RWPE2 (cell line): ENCODE data around the gene SV2C.
"Not testable (repeated sequence)": the region's sequence is repeated elsewhere in the genome, so short reads cannot be mapped to it uniquely, and the experiment has no call there.

ENCODE experiments used
- ATAC-seq: fragments of 200-7000 bp; cut with Tn5 transposase; 3 replicates; pipeline ENCODE4 v1.9.1; 2021; ENCODE audit warnings: low read depth
- DNase-seq: peaks from one replicate; pipeline ENCODE4 v3.0.0-alpha.2; 2020; ENCODE audit warnings: low spot score
- H3K27ac ChIP-seq: fragments of 450-650 bp; 2 replicates; pipeline ENCODE4 v1.5.1; 2017; ENCODE audit warnings: mild to moderate bottlenecking; ENCODE audit not compliant: poor library complexity, severe bottlenecking
- H3K27me3 ChIP-seq: fragments of 250-450 bp; sonication (Bioruptor Pico); 2 replicates; pipeline ENCODE4 v1.5.1; 2021; ENCODE audit warnings: mild to moderate bottlenecking, moderate library complexity; ENCODE audit not compliant: insufficient read depth, poor library complexity, severe bottlenecking
- H3K36me3 ChIP-seq: fragments of 250-450 bp; sonication (Bioruptor Pico); 2 replicates; pipeline ENCODE4 v1.5.1; 2020; ENCODE audit warnings: low read depth, mild to moderate bottlenecking, moderate library complexity
- H3K4me1 ChIP-seq: fragments of 250-450 bp; sonication (Bioruptor Pico); 2 replicates; pipeline ENCODE4 v1.5.1; 2021; ENCODE audit warnings: mild to moderate bottlenecking, moderate library complexity; ENCODE audit not compliant: insufficient read depth, poor library complexity, severe bottlenecking
- H3K4me3 ChIP-seq: fragments of 250-450 bp; sonication (Bioruptor Pico); 2 replicates; pipeline ENCODE4 v1.5.1; 2021; ENCODE audit warnings: mild to moderate bottlenecking, moderate library complexity; ENCODE audit not compliant: severe bottlenecking
- H3K9me3 ChIP-seq: fragments of 250-450 bp; sonication (Bioruptor Pico); 2 replicates; pipeline ENCODE4 v1.5.1; 2021; ENCODE audit warnings: mild to moderate bottlenecking, moderate library complexity; ENCODE audit not compliant: severe bottlenecking
- TF ChIP-seq, protein P1 (sequence below): fragments of 450-650 bp; IDR thresholded peaks from one replicate; pipeline ENCODE4 v1.5.1; 2017; ENCODE audit warnings: mild to moderate bottlenecking, moderate library complexity; ENCODE audit not compliant: poor library complexity, severe bottlenecking

Gene SV2C, protein sequence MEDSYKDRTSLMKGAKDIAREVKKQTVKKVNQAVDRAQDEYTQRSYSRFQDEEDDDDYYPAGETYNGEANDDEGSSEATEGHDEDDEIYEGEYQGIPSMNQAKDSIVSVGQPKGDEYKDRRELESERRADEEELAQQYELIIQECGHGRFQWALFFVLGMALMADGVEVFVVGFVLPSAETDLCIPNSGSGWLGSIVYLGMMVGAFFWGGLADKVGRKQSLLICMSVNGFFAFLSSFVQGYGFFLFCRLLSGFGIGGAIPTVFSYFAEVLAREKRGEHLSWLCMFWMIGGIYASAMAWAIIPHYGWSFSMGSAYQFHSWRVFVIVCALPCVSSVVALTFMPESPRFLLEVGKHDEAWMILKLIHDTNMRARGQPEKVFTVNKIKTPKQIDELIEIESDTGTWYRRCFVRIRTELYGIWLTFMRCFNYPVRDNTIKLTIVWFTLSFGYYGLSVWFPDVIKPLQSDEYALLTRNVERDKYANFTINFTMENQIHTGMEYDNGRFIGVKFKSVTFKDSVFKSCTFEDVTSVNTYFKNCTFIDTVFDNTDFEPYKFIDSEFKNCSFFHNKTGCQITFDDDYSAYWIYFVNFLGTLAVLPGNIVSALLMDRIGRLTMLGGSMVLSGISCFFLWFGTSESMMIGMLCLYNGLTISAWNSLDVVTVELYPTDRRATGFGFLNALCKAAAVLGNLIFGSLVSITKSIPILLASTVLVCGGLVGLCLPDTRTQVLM

DNA sequence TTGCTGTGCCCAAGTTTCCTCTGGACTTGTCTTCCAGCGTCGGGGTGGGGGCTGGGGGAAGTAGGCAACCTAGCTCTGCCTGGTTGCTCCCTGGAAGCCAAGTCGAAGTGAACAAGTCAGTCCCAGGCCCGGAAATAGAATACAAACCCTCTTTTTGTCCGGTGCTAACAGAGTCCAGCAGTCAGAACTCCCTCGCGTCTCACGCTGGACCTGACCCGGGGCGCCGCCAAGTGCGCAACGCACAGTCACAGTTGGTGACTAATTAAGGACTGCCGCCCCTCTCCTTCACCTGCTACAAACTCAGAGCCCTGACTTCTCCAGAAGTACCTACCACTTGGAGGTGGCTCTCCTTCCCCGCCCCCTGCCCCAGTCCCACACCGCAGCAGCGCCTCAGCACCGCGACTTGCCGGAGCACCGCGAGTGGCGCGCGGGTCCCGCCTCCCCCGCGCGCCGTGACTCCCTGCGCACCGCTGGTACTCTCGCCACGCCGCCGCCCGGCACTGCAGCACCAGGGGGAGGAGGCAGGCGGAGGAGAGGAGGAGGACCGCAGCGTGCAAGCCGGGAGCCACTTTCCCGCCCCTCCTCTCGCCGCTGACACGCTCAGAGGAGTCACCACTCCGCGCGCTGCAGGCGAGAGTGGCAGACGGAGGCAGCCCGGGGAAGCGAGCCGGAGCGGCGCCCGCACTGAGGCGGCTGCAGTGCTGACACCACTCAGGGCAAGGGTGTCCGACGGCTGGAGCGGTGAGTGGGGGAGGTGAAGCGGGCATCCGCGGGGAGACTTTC lies at the start of gene SV2C:
TSS of gene SV2C (plus strand) at position 612 of the 783 bp plus-strand sequence. CDS start 48,368 bp downstream, outside the sequence.
- Histone ChIP-seq H3K9me3 (no peaks in the 10 kb centered on the region), H3K4me1 (no peaks in the 10 kb centered on the region), H3K4me3 (no peak within 1 kb of the TSS), H3K36me3 (no peaks in the 10 kb centered on the region), H3K27ac (no peak within 1 kb of the TSS), H3K27me3 (peaks cover 90% of the 10 kb centered on the region)
- no peak for DNase-seq
- TF ChIP-seq, protein P1, sequence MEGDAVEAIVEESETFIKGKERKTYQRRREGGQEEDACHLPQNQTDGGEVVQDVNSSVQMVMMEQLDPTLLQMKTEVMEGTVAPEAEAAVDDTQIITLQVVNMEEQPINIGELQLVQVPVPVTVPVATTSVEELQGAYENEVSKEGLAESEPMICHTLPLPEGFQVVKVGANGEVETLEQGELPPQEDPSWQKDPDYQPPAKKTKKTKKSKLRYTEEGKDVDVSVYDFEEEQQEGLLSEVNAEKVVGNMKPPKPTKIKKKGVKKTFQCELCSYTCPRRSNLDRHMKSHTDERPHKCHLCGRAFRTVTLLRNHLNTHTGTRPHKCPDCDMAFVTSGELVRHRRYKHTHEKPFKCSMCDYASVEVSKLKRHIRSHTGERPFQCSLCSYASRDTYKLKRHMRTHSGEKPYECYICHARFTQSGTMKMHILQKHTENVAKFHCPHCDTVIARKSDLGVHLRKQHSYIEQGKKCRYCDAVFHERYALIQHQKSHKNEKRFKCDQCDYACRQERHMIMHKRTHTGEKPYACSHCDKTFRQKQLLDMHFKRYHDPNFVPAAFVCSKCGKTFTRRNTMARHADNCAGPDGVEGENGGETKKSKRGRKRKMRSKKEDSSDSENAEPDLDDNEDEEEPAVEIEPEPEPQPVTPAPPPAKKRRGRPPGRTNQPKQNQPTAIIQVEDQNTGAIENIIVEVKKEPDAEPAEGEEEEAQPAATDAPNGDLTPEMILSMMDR = no peak
- ATAC-seq = peak; percentile 53

DNA sequence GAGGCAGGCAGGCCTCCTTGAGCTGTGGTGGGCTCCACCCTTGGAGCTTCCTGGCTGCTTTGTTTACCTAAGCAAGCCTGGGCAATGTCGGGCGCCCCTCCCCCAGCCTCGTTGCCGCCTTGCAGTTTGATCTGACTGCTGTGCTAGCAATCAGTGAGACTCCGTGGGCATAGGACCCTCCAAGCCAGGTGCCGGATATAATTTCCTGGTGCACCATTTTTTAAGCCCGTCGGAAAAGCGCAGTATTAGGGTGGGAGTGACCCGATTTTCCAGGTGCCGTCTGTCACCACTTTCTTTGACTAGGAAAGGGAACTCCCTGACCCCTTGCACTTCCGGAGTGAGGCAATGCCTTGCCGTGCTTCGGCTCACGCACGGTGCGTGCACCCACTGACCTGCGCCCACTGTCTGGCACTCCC lies 45.4 kb upstream of the SV2C start:
- not testable (repeated sequence) for H3K9me3 ChIP-seq, H3K27ac ChIP-seq, DNase-seq, H3K36me3 ChIP-seq, H3K4me3 ChIP-seq, H3K4me1 ChIP-seq, ATAC-seq, H3K27me3 ChIP-seq

DNA sequence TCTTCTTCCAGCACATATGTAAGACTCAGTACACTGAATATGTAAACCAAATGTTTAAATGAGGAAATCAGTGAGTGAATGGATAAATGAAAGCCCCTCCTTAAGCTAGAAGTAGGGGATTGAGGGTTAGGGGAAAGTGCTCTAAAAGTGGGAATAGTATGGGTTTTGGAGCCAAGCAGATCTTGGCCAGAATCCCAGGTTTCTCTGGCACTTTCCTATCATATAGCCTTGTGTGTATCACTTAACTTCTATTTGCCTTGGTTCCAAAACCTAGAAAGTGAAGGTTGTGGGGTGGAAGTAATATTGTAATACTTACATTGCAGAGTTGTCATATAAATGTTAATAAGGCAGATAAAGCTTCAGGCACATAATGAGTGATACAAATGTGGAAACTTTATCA lies 45.0 kb upstream of the SV2C start:
- Histone ChIP-seq H3K27me3 (no peaks in the 10 kb centered on the region), H3K4me1 (no peaks in the 10 kb centered on the region), H3K36me3 (no peaks in the 10 kb centered on the region), H3K9me3 (no peaks in the 10 kb centered on the region), H3K4me3 (no peak overlapping the region), H3K27ac (no peak overlapping the region)
- DNase-seq (no peak), ATAC-seq (no peak)
- TF ChIP-seq, protein P1 = no peak

DNA sequence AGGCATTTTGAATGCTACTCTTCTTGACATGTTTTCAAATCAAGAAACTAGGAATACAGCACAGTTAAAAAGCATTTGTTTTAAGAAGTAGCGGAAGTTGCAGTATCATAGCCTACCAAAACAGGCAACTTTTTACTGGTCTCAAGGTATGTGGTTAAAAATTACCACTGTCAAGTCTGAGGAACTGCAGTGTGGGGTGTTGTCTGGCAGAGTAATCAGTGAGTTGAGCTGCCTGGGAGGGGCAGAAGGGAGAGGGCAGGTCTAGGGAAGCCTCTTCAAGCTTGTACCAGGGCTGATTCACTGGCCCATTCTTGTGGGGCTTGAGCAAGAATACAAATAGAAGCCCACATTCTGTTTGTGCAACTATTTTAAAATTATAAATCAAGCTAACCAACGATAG lies 42.4 kb upstream of the SV2C start:
- Histone ChIP-seq H3K27me3 (no peaks in the 10 kb centered on the region), H3K4me1 (no peaks in the 10 kb centered on the region), H3K9me3 (no peaks in the 10 kb centered on the region), H3K4me3 (no peak overlapping the region), H3K36me3 (no peaks in the 10 kb centered on the region), H3K27ac (no peak overlapping the region)
- no peak for DNase-seq
- TF ChIP-seq, protein P1 = no peak
- 0 out of 3 replicates have a peak, but pooled peaks have one; percentile 21 for ATAC-seq

DNA sequence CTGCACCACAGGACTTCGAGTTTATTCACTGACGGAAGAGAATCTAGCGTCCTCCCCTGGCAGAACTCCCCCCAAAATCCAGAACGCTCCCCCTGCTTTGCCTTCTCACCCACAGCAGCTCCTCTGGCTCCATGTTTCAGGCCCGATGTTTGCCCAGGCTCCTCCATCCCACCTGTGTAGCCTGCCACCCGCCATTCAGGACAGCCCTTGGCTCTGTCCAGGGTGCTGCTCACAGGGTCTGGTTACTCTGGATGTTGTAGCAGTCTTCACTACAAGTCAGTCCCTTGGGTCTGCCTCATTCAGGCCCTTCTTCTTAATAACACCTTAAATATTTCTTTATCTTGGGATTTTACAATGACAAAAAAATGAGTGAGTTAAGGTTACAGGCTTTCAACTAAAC lies 41.3 kb upstream of the SV2C start:
- DNase-seq = no peak
- TF ChIP-seq, protein P1 = no peak
- H3K27ac ChIP-seq = no peak overlapping the region
- H3K36me3 ChIP-seq = no peaks in the 10 kb centered on the region
- peak; percentile 69; the same call in 1 of the 3 replicates for ATAC-seq
- H3K4me3 ChIP-seq = no peak overlapping the region
- H3K27me3 ChIP-seq = no peaks in the 10 kb centered on the region
- no peaks in the 10 kb centered on the region for H3K9me3 ChIP-seq
- no peaks in the 10 kb centered on the region for H3K4me1 ChIP-seq
